Fibroblast of the aortic adventitia (primary cell): ENCODE measurements around the gene COL11A2. TPM values are rescaled to one million over a fixed set of nuclear protein-coding genes. Genes with fewer than 3 reads are reported as not detected.

ENCODE experiments used
- DNase-seq: peaks from one replicate; pipeline ENCODE4 v3.0.0-alpha.2; 2010; ENCODE audit warnings: low read depth
- H3K4me3 ChIP-seq: 2 replicates; pipeline ENCODE4 v1.5.1; 2011; ENCODE audit warnings: low read depth, mild to moderate bottlenecking, control low read depth, low read length, moderate library complexity
- total RNA-seq: library from RNA; depleted of rRNA; stranded (reverse); fragments of >200 nt; gene quantifications from 2 replicates; pipeline ENCODE4 v1.2.3, GENCODE V29; 2012; ENCODE audit warnings: low replicate concordance
- TF ChIP-seq, protein P1 (sequence below): IDR thresholded peaks from 2 replicates; pipeline ENCODE4 v1.5.1; 2011; ENCODE audit warnings: mild to moderate bottlenecking, low read length, control low read depth, inconsistent platforms; ENCODE audit not compliant: insufficient read depth

The COL11A2 gene
- total RNA-seq, 1 donor: 0.09 TPM

GRCh38 chr6:33203443-33204164 lies 11.3 kb upstream of the COL11A2 start:
- TF ChIP-seq, protein P1, sequence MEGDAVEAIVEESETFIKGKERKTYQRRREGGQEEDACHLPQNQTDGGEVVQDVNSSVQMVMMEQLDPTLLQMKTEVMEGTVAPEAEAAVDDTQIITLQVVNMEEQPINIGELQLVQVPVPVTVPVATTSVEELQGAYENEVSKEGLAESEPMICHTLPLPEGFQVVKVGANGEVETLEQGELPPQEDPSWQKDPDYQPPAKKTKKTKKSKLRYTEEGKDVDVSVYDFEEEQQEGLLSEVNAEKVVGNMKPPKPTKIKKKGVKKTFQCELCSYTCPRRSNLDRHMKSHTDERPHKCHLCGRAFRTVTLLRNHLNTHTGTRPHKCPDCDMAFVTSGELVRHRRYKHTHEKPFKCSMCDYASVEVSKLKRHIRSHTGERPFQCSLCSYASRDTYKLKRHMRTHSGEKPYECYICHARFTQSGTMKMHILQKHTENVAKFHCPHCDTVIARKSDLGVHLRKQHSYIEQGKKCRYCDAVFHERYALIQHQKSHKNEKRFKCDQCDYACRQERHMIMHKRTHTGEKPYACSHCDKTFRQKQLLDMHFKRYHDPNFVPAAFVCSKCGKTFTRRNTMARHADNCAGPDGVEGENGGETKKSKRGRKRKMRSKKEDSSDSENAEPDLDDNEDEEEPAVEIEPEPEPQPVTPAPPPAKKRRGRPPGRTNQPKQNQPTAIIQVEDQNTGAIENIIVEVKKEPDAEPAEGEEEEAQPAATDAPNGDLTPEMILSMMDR: no peak
- H3K4me3 ChIP-seq: no peak overlapping the region
- DNase-seq: no peak

GRCh38 chr6:33202799-33203198 lies 10.5 kb upstream of the COL11A2 start:
- no peak overlapping the region for H3K4me3 ChIP-seq
- DNase-seq: no peak
- TF ChIP-seq, protein P1: no peak

DNA sequence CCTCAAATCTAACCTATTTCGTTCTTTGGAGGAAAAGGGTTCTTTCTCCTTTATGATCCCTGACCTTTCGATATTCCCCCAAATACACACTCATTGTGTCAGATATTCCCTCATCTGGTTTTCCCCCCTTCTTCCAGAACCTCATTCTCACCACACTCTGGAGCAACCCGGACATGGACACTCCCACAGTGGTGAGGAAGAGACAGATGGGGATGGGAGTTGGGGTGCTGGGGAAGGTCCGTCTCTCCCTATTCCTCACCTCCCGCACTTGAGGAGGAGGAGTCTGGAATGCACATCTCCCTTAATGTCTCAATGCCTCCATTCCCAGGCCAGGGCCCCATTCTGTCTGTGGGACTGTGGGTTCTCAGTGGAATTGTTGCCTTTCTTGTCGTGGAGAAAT lies 9.7 kb upstream of the COL11A2 start:
- H3K4me3 ChIP-seq: peak overlapping the region; percentile 97
- DNase-seq: no peak
- TF ChIP-seq, protein P1: no peak

DNA sequence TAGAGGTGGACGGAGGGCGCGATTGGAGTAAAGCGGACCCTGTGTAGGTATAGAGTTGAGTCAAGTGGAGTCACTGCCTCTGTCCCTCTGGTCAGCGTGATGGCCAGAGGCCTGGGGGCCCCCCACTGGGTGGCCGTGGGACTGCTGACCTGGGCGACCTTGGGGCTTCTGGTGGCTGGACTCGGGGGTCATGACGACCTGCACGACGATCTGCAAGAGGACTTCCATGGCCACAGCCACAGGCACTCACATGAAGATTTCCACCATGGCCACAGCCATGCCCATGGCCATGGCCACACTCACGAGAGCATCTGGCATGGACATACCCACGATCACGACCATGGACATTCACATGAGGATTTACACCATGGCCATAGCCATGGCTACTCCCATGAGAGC lies 8.9 kb upstream of the COL11A2 start:
- peak overlapping the region; percentile 97 for H3K4me3 ChIP-seq
- TF ChIP-seq, protein P1: no peak
- no peak for DNase-seq

DNA sequence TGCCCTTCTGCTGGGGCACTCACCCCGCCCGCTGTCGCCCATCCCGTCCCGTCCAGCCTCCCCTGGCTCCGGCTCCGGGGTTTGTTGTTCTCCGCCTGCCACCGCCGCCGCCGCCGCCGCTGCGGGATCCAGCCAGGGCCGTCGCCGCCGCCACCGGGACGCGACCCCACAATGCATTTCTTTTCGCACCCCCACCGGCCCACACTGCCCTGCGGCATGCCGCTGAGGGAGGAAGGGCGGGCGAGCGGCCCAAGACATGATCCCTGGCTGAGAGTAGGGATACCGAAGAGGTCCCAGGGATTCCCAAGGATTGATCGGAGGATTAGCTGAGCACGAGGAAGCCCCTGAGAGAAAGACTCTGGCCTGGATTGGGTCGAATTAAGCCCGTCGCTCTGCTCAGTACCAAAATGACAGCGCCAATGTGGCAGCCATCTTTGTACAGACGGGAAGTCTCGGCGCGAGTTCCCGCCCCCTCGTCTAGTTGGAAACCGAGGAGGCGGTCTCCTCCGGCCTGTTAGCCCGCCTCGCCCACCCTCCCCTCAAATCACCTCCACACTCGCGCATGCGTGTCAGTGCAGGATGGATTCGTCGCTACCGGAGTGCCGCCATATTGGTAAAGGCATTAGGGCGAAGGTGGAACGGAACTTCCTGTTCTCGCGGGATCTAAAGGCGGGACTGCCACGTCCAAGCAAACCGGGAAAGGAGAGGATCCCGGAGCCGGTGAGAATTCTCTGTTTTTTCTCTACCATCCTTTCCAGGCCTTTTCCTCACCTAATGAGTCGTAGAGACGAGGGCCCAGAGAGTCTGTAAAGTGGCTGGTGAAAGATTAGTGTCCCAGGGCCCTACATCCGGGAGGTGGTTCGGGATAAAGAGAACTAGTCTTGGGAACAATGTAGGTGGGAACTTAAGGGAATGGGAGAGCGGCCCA lies 8.2 kb upstream of the COL11A2 start, which contains the start of the genes RXRB and SLC39A7:
RXRB (minus strand) TSS at position 447 of the 928 bp plus-strand sequence; CDS start at position 258, 189 bp downstream.
SLC39A7 (plus strand) TSS at position 649 of the 928 bp plus-strand sequence. CDS start 379 bp downstream, outside the sequence.
- TF ChIP-seq, protein P1: no peak
- H3K4me3 ChIP-seq: peak within 1 kb of the TSS; percentile 97
- peak; percentile 99 for DNase-seq

DNA sequence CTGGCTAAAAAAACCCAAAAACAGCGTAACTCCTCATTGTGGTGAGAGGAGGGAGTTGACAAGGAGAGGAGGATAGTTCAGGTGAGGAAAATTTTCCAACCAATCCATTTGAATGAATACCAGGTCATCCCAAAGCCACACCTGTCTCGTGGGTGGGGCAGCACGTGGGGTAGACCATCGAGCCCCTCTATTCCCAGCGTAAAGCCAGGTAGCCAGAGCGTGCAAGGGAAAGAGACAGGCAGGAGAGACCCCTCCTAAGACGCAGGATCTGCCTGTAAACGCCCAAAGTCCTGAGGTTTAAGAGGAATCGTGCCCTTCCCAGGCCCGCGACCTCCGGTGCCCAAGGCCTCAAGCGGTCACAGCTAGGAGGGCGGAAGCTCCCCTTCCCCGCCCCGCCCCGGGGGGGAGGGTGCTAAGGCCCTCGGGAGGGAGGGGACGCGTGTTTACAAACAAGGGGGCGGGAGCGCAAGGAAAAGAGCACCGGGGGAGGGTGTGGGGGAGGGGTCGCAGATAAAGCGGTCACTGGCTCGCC lies 7.5 kb upstream of the COL11A2 start:
- TF ChIP-seq, protein P1: no peak
- peak; percentile 42 for DNase-seq

More for the DNA sequence above, 7.5 kb upstream of the COL11A2 start:
- H3K4me3 ChIP-seq: peak overlapping the region; percentile 97
